SK-N-SH treated with all-trans-retinoic acid at 6 μM for 48 hours (cell line): ENCODE data around the gene EML4.

Source experiments
- ARNTL ChIP-seq: fragments of 450-650 bp; formaldehyde crosslinking; IDR thresholded peaks from 2 replicates; pipeline ENCODE4 v1.5.0; 2020; ENCODE audit warnings: low read depth, mild to moderate bottlenecking, moderate library complexity, borderline replicate concordance
- CREB5 ChIP-seq: fragments of 250-450 bp; sonication (Bioruptor Pico); IDR thresholded peaks from 2 replicates; pipeline ENCODE4 v1.5.1; 2020; ENCODE audit warnings: low read depth, mild to moderate bottlenecking, moderate library complexity
- ISL1 ChIP-seq: fragments of 250-450 bp; sonication (Bioruptor Pico); IDR thresholded peaks from 2 replicates; pipeline ENCODE4 v2.1.2; 2022; ENCODE audit warnings: mild to moderate bottlenecking, moderate library complexity
- OSR1 ChIP-seq: fragments of 250-450 bp; sonication (Bioruptor Pico); IDR thresholded peaks from 2 replicates; pipeline ENCODE4 v1.8.0; 2022; ENCODE audit warnings: moderate library complexity, mild to moderate bottlenecking, inconsistent platforms
- PATZ1 ChIP-seq: fragments of 250-450 bp; sonication (Bioruptor Pico); IDR thresholded peaks from 2 replicates; pipeline ENCODE4 v1.8.0; 2020; ENCODE audit warnings: mild to moderate bottlenecking, moderate library complexity, borderline replicate concordance
- PPARA ChIP-seq: fragments of 250-450 bp; sonication (Bioruptor Pico); IDR thresholded peaks from 2 replicates; pipeline ENCODE4 v1.5.0; 2020; ENCODE audit warnings: mild to moderate bottlenecking, borderline replicate concordance
- RARB ChIP-seq: fragments of 250-450 bp; sonication (Bioruptor Pico); IDR thresholded peaks from 2 replicates; pipeline ENCODE4 v1.8.0; 2021; ENCODE audit warnings: mild to moderate bottlenecking, moderate library complexity
- ZFP30 ChIP-seq: fragments of 450-650 bp; formaldehyde crosslinking; IDR thresholded peaks from 2 replicates; pipeline ENCODE4 v1.5.0; 2022; ENCODE audit warnings: mild to moderate bottlenecking, moderate library complexity
- ZNF8 ChIP-seq: fragments of 450-650 bp; formaldehyde crosslinking; IDR thresholded peaks from 2 replicates; pipeline ENCODE4 v1.5.0; 2020; ENCODE audit warnings: mild to moderate bottlenecking, moderate library complexity

GRCh38 chr2:42217307-42217706 is 48.2 kb downstream of the EML4 start:
- TF ChIP-seq RARB = no peak
- TF ChIP-seq CREB5 (CRISPR knock-in tag) = no peak
- no peak for TF ChIP-seq PATZ1 (CRISPR knock-in tag)
- TF ChIP-seq ZFP30 (CRISPR knock-in tag) = no peak
- no peak for TF ChIP-seq OSR1 (CRISPR knock-in tag)
- no peak for TF ChIP-seq PPARA (CRISPR knock-in tag)
- no peak for TF ChIP-seq ZNF8
- no peak for TF ChIP-seq ARNTL (CRISPR knock-in tag)
- no peak for TF ChIP-seq ISL1
